SJSA1 (cell line): ENCODE results near the gene HLA-DPB1. TPM values are rescaled to one million over a fixed set of nuclear protein-coding genes. Genes with fewer than 3 reads are reported as not detected.
A peak's percentile ranks its signal among the peaks of the same experiment; 100 is the strongest.

ENCODE experiments used
- DNase-seq, 2 experiments: peaks; one replicate each; pipeline ENCODE4 v3.0.0-alpha.2; 2015 to 2020; ENCODE audit warnings: low spot score in 2 of 2, low read depth in 1 of 2
- H3K27ac ChIP-seq: fragments of 250-450 bp; sonication (Bioruptor Pico); 2 replicates; pipeline ENCODE4 v1.5.1; 2020; ENCODE audit warnings: mild to moderate bottlenecking, moderate library complexity
- H3K27me3 ChIP-seq: fragments of 250-450 bp; sonication (Bioruptor Pico); replicated peaks from 2 replicates; pipeline ENCODE4 v1.5.1; 2020; ENCODE audit warnings: mild to moderate bottlenecking, moderate library complexity
- H3K36me3 ChIP-seq: fragments of 250-450 bp; sonication (Bioruptor Pico); 2 replicates; pipeline ENCODE4 v1.5.1; 2020; ENCODE audit warnings: mild to moderate bottlenecking
- H3K4me1 ChIP-seq: fragments of 250-450 bp; sonication (Bioruptor Pico); replicated peaks from 2 replicates; pipeline ENCODE4 v1.6.1; 2021; ENCODE audit warnings: mild to moderate bottlenecking
- H3K4me3 ChIP-seq: fragments of 250-450 bp; sonication (Bioruptor Pico); 2 replicates; pipeline ENCODE4 v1.5.1; 2020; ENCODE audit warnings: mild to moderate bottlenecking
- H3K9me3 ChIP-seq: fragments of 250-450 bp; sonication (Bioruptor Pico); replicated peaks from 2 replicates; pipeline ENCODE4 v1.5.1; 2020; ENCODE audit warnings: mild to moderate bottlenecking
- total RNA-seq: library from RNA; depleted of rRNA; stranded (reverse); fragments of >200 nt; shearing (Covaris generic); gene quantifications from 2 replicates; pipeline ENCODE4 v1.2.3, GENCODE V29; 2014; rRNA removed

The HLA-DPB1 gene
- total RNA-seq, 1 experiment from 2014 or later: not detected

GRCh38 chr6:33120001-33120400 lies 44.2 kb downstream of the HLA-DPB1 start:
- no peak for DNase-seq
- Histone ChIP-seq H3K27ac (no peak overlapping the region), H3K36me3 (no peaks in the 10 kb centered on the region), H3K9me3 (peaks cover 13% of the 10 kb centered on the region), H3K4me3 (no peak overlapping the region), H3K4me1 (no peaks in the 10 kb centered on the region), H3K27me3 (peaks cover 31% of the 10 kb centered on the region)

DNA sequence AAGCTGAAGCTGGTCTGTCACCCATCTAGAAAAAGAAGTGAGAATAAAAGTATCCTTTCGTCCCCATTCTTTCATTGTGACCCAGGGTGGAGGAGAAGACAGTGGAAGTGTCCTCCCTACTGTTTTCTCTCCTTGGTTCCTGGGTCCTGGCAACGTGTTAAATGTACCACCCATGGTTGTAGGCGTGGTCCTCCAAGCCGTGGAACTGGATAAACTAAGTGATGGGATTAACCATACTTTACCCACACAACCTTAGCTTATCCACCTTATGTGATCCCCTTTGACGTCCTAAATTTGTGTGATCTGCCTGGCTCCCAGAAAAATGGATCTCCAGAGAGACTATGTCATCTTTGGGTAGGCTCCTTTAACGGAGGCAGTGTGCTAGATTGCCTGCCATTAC lies 47.4 kb downstream of the HLA-DPB1 start:
- no peak overlapping the region for H3K4me3 ChIP-seq
- H3K27me3 ChIP-seq: peaks cover 15% of the 10 kb centered on the region
- no peak for DNase-seq
- H3K4me1 ChIP-seq: no peaks in the 10 kb centered on the region
- no peaks in the 10 kb centered on the region for H3K36me3 ChIP-seq
- H3K27ac ChIP-seq: no peak overlapping the region
- H3K9me3 ChIP-seq: peaks cover 14% of the 10 kb centered on the region

GRCh38 chr6:33123732-33124524 lies 48.1 kb downstream of the HLA-DPB1 start:
- no peak overlapping the region for H3K4me3 ChIP-seq

GRCh38 chr6:33124525-33124901 lies 48.7 kb downstream of the HLA-DPB1 start:
- Histone ChIP-seq H3K36me3 (no peaks in the 10 kb centered on the region), H3K27ac (no peak overlapping the region), H3K27me3 (peaks cover 11% of the 10 kb centered on the region), H3K9me3 (peaks cover 14% of the 10 kb centered on the region), H3K4me3 (no peak overlapping the region), H3K4me1 (no peaks in the 10 kb centered on the region)
- DNase-seq: no peak

More at GRCh38 chr6:33123732-33124524, 48.1 kb downstream of the HLA-DPB1 start:
- Histone ChIP-seq H3K4me1 (no peaks in the 10 kb centered on the region), H3K27me3 (peaks cover 10% of the 10 kb centered on the region), H3K27ac (no peak overlapping the region), H3K9me3 (peaks cover 14% of the 10 kb centered on the region), H3K36me3 (no peaks in the 10 kb centered on the region)
- DNase-seq: peak in 1 of 2 experiments; percentile 14

DNA sequence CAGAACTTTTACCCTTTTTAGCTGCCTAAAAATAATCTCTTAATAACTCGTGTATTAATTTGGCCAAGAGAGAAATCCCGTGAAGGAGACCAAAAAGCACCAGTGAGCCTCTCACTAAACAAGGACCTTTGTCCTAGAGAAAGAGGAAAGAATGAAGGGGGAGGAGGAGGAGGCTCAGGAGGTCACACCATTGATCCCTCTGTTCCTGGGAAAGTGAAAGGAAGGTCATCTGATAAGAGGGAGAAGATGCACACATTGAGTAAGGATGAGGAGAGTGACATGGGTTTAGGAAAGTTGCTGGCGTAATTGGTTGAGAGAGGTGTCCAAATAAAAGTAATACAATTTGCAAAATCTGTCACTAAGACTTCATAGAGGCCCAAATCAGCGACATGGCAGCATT lies 49.2 kb downstream of the HLA-DPB1 start:
- peaks cover 13% of the 10 kb centered on the region for H3K27me3 ChIP-seq
- H3K4me3 ChIP-seq: no peak overlapping the region
- no peaks in the 10 kb centered on the region for H3K36me3 ChIP-seq
- DNase-seq: no peak
- H3K27ac ChIP-seq: no peak overlapping the region
- no peaks in the 10 kb centered on the region for H3K4me1 ChIP-seq
- peaks cover 14% of the 10 kb centered on the region for H3K9me3 ChIP-seq

DNA sequence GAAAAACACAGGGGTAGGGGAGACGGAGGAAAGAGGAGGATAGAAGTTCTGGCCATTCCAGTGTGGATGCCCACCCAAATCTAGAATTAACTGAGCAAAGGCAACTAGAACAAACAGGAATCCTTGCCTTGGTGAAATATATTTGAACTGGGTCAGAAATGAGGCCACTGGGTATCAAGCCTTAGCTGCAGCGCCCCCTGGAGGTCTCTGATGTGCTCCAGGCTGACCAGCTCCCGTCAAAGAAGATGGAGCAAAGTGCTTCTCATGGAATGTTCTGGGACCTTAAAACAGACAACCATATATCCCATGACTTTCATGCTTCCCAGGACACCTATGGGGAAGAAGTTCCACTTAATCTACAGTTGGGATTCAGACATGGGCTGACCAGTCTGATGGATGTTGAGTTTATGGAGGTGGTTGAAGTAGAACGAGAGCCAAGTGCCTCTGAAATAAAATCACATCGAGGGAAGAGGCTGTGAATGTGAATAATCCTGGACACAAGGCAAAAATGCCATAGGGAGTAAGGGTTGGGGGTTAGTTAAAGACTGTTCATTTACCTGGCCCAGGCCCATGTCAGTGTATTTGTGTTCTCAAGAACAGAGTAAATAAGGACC lies 50.4 kb downstream of the HLA-DPB1 start:
- peaks cover 13% of the 10 kb centered on the region; the same call in 1 of the 2 replicates for H3K27me3 ChIP-seq
- H3K36me3 ChIP-seq: no peaks in the 10 kb centered on the region
- DNase-seq: no peak
- no peak overlapping the region for H3K27ac ChIP-seq
- no peaks in the 10 kb centered on the region for H3K4me1 ChIP-seq
- peaks cover 14% of the 10 kb centered on the region for H3K9me3 ChIP-seq
- no peak overlapping the region for H3K4me3 ChIP-seq

- H3K4me1 ChIP-seq: no peaks in the 10 kb centered on the region
- no peak overlapping the region for H3K4me3 ChIP-seq
- DNase-seq: no peak
- no peaks in the 10 kb centered on the region for H3K36me3 ChIP-seq
- H3K27me3 ChIP-seq: peaks cover 18% of the 10 kb centered on the region; the same call in 1 of the 2 replicates
- peaks cover 14% of the 10 kb centered on the region for H3K9me3 ChIP-seq
- no peak overlapping the region for H3K27ac ChIP-seq
These were observed 52.5 kb downstream of the HLA-DPB1 start for GRCh38 chr6:33128318-33128717.

GRCh38 chr6:33132081-33132524 lies 56.3 kb downstream of the HLA-DPB1 start:
- H3K9me3 ChIP-seq: no peaks in the 10 kb centered on the region
- peaks cover 22% of the 10 kb centered on the region for H3K27me3 ChIP-seq
- no peaks in the 10 kb centered on the region for H3K36me3 ChIP-seq
- no peak for DNase-seq
- no peak overlapping the region for H3K4me3 ChIP-seq
- no peaks in the 10 kb centered on the region for H3K4me1 ChIP-seq
- no peak overlapping the region for H3K27ac ChIP-seq

- no peak overlapping the region for H3K4me3 ChIP-seq
- no peak overlapping the region for H3K27ac ChIP-seq
- peaks cover 20% of the 10 kb centered on the region for H3K27me3 ChIP-seq
- no peak for DNase-seq
- H3K4me1 ChIP-seq: no peaks in the 10 kb centered on the region
- no peaks in the 10 kb centered on the region for H3K36me3 ChIP-seq
- no peaks in the 10 kb centered on the region for H3K9me3 ChIP-seq
These were observed 60.6 kb downstream of the HLA-DPB1 start for GRCh38 chr6:33136310-33136900.

Other genes starting within 250 kb of the HLA-DPB1 start
- gene TAP2, start 237.3 kb upstream of the HLA-DPB1 start, total RNA-seq: 18.5 and 34.2 TPM in 2 replicates
- 107 and 118 TPM in 2 replicates for gene PSMB8, start 231.9 kb upstream of the HLA-DPB1 start, total RNA-seq
- 92.8 and 106 TPM in 2 replicates for gene TAP1, start 222.3 kb upstream of the HLA-DPB1 start, total RNA-seq
- 66.0 and 91.8 TPM in 2 replicates for gene PSMB9, start 221.8 kb upstream of the HLA-DPB1 start, total RNA-seq
- gene HLA-DMB, start 135.0 kb upstream of the HLA-DPB1 start, total RNA-seq: not detected in 2 replicates
- 0.24 TPM in 1 of 2 replicates, not detected in the other for gene HLA-DMA, start 122.9 kb upstream of the HLA-DPB1 start, total RNA-seq
- gene BRD2, start 107.4 kb upstream of the HLA-DPB1 start, total RNA-seq: 76.3 and 118 TPM in 2 replicates
- not detected in 2 replicates for gene HLA-DOA, start 66.4 kb upstream of the HLA-DPB1 start, total RNA-seq
- gene HLA-DPA1, start 2.3 kb upstream of the HLA-DPB1 start, total RNA-seq: not detected in 2 replicates
- gene COL11A2, start 116.5 kb downstream of the HLA-DPB1 start, total RNA-seq: 0.32 TPM in 1 of 2 replicates, not detected in the other
- 12.4 and 14.7 TPM in 2 replicates for gene RXRB, start 124.7 kb downstream of the HLA-DPB1 start, total RNA-seq
- gene SLC39A7, start 124.9 kb downstream of the HLA-DPB1 start, total RNA-seq: 105 and 122 TPM in 2 replicates
- gene HSD17B8, start 128.7 kb downstream of the HLA-DPB1 start, total RNA-seq: 4.5 and 11.6 TPM in 2 replicates
- 32.5 and 37.2 TPM in 2 replicates for gene RING1, start 132.5 kb downstream of the HLA-DPB1 start, total RNA-seq
- gene VPS52, start 195.9 kb downstream of the HLA-DPB1 start, total RNA-seq: 26.9 and 39.4 TPM in 2 replicates
- gene RPS18, start 196.1 kb downstream of the HLA-DPB1 start, total RNA-seq: 2,063 and 2,614 TPM in 2 replicates
- 0.16 TPM in 1 of 2 replicates, not detected in the other for gene B3GALT4, start 201.1 kb downstream of the HLA-DPB1 start, total RNA-seq
- 81.8 and 123 TPM in 2 replicates for gene WDR46, start 213.2 kb downstream of the HLA-DPB1 start, total RNA-seq
- gene PFDN6, start 213.6 kb downstream of the HLA-DPB1 start, total RNA-seq: 66.3 and 67.8 TPM in 2 replicates
- gene RGL2, start 223.0 kb downstream of the HLA-DPB1 start, total RNA-seq: 24.5 and 35.7 TPM in 2 replicates
- gene TAPBP, start 238.1 kb downstream of the HLA-DPB1 start, total RNA-seq: 57.8 and 64.3 TPM in 2 replicates
- gene ZBTB22, start 241.8 kb downstream of the HLA-DPB1 start, total RNA-seq: 5.6 and 10.1 TPM in 2 replicates
- 37.2 and 44.5 TPM in 2 replicates for gene DAXX, start 247.0 kb downstream of the HLA-DPB1 start, total RNA-seq